Suprapubic skin (tissue), 3 donors: ENCODE data around the gene NFIA.

ENCODE experiments used
- CTCF ChIP-seq, 2 donors: fragments of 200-600 bp in 1 of 2; fragments of 450-650 bp in 1 of 2; sonication (generic) in 1 of 2; IDR thresholded peaks; one replicate each; pipeline ENCODE4 v1.5.1; 2016 to 2019; ENCODE audit warnings: antibody characterized with exemption in 2 of 2, mild to moderate bottlenecking in 1 of 2, moderate library complexity in 1 of 2
- EP300 ChIP-seq: sonication (generic); formaldehyde crosslinking; IDR thresholded peaks from one replicate; pipeline ENCODE4 v1.6.1; 2017; ENCODE audit warnings: antibody characterized with exemption
- POLR2A ChIP-seq, 2 donors: fragments of 450-650 bp; IDR thresholded peaks; one replicate each; pipeline ENCODE4 v1.6.1; 2017; ENCODE audit warnings: antibody characterized with exemption in 2 of 2, mild to moderate bottlenecking in 2 of 2, moderate library complexity in 2 of 2

- TF ChIP-seq CTCF (IDR thresholded peaks at IDR 0.05), result no peak
- TF ChIP-seq EP300, result no peak
- TF ChIP-seq POLR2A (IDR thresholded peaks at IDR 0.05), result no peak
These were observed 297.3 kb downstream of the NFIA start for GRCh38 chr1:61379693-61380092.
